Stimulated activated CD4-positive, alpha-beta T cell treated with anti-CD3 and anti-CD28 coated beads, Interleukin-1b, Interleukin-23, amount 100 ng/mL, for 24 hours (primary cell): ENCODE results near the gene CSDE1.

Source experiments
- DNase-seq, 4 experiments: peaks; one replicate each; pipeline ENCODE4 v3.0.0-alpha.2; 2020; ENCODE audit warnings: low read depth in 4 of 4, low spot score in 1 of 4

The CSDE1 gene

GRCh38 chr1:114703242-114703641, 54.5 kb downstream of the CSDE1 start:
- no peak for DNase-seq

DNA sequence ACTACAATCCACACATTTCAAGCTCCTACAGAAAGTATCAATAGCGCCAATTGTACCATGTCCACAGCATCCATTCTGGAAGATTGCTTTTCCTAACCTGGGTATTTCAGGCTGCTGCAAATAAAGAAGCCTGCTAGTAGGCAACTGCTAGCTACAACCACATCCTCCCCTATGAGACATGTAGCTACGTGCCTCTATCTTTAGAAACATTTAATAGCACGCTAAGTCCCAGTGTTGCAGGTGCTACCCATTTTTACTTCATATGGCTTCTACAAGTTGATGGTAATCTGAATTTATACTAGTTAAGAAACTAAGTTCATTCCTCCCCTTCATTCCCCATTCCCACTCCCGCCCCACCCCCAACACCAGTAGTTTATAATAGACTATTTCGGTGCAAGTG, 55.0 kb downstream of the CSDE1 start:
- DNase-seq = no peak

DNA sequence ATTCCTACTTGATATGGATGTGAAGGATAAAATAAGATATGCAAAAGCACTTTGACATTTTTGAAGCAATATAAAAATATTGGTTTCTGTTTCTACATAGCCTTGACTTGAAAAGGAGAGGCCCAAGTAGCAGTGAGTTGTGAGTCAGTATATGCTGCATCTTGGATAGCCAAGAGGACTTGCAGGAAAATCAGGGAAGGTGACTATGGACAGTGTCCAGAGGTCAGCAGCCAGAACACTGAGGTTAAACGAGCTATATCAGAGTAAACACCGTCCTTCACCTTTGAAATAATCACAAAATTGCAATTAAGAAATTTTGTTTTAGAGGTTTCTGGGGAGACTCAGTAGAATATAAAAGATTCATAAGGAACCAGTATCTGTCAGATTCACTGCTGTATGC, 55.9 kb downstream of the CSDE1 start:
- no peak for DNase-seq

DNA sequence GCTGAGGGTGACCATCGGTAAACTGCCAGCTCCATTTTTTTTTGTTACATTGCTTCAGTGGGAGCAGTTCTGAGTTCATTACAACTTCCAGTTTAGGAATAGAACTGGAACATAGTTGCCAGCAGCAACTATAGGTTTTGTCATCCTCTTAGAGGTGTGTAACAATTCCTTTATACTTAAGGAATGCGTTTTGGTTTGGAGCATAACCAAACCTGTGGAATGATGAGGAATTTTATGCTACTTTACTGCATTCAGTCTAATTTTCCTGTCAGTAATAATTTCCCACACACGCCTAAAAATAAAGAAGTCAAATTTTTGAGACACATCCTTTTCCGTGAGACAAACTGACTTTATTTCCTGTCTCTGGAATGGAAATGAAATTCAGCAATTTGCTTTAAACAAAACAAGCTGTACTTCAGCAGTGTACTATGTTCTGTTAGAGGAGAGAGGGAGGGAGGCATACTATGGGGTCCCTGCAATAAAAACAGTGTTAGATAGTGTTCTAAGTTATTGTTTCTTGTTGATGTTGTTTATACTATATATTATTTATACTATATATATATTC, 57.7 kb downstream of the CSDE1 start:
- DNase-seq = no peak

DNA sequence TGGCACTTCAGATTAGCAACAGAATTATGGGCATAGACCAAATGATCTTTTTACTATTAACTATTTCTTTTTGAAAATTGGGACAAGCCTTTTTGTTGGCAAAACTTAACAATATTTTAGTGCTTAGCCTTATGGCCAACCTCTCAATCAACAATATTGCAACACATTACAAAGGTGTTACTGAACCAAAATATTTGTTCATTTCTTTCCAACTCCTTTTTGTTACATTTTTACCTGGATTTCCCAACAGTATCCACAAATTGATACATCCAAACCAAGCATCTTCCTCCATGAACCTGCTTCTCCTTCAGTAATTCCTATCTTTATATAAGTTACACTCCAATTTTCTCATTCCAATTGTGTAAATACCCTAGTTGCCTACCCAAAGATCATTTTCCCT, 61.0 kb downstream of the CSDE1 start:
- no peak for DNase-seq

DNA sequence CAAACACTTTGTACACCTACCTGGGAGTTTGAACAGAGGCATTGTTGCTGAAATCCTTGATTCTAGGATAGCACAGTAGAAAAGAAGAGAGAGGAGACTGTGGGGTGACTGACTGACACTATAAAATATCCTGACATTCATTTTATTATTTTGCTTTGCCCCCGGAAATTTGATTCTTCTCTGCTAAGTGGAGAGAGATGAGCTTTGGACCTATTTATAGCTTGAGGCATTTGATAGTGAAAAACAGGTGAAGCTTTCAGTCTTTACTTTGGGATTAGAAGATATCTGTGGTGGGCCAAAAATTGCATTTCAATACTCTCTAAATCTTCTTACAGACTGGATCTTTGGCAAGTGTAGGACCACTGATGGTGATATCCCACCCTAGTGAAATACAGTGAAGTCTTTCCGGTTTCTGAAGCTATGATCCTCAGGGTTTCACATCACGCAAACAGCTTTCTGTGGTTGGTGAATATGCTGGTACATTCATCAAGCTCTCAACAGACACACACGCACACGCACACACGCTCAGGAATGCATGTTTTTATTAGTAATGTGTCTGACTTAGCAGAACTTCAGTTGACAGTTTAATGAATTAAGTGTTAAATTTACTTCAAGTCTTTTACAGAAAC, 62.2 kb downstream of the CSDE1 start, which contains the start of gene AMPD1:
Gene AMPD1 (minus strand): TSS at position 117 of the 629 bp plus-strand sequence. CDS start 75 bp downstream, at position 42.
- DNase-seq = no peak

GRCh38 chr1:114694540-114695310, 63.1 kb downstream of the CSDE1 start:
- no peak for DNase-seq

DNA sequence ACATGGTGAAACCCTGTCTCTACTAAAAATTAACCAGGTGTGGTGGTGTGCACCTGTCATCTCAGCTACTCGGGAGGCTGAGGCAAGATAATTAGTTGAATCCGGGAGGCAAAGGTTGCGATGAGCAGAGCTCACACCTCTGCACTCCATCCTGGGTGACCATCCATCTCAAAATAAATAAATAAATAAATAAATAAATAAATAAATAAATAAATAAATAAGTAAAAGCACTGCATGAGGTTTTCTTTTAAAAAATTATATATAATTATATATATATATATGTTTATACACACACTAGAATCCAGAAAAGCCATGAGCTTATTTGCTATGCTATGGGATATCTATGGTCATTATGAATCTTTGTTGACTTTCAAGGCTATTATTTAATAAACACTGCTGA, 64.8 kb downstream of the CSDE1 start:
- no peak for DNase-seq

DNA sequence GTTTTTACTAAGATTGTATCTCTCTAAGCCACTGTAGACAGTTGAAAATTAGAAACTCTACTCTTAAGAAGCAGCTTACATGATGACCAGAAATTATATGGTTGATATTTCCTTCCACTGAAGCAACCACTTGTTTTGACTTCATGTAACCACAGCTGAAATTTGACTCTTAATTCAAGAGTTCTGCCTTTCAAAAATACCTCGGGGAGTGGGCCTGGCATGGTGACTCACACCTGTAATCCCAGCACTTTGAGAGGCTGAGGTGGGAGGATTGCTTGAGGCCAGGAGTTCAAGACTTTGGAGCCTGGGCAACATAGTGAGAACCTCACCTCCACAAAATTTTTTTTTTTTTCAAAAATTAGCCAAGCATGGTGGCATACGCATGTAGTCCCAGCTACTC, 66.7 kb downstream of the CSDE1 start:
- no peak for DNase-seq

GRCh38 chr1:114690148-114690547, 67.6 kb downstream of the CSDE1 start:
- DNase-seq = no peak

- DNase-seq = no peak
These were observed 69.3 kb downstream of the CSDE1 start for GRCh38 chr1:114688526-114688925.

- DNase-seq = no peak
These were observed 71.9 kb downstream of the CSDE1 start for GRCh38 chr1:114685851-114686250.

DNA sequence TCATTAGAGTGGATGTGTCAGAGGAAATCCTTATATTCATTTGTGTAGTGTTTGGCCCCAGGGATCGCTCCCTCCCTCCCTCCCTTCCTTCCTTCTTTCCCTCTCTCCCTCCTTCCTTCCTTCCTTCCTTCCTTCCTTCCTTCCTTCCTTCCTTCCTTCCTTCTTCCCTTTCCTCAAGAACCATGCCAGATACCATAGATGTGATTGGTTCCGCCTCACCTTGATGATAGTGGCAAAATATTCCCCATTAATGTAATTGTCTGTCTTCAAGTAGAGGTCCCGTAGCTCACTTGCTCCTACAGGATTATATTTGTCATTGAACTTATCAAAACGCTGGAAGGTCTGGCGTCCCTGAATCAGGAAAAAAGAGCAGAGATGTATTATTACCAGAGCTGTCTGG, 80.1 kb downstream of the CSDE1 start:
- DNase-seq = no peak

DNA sequence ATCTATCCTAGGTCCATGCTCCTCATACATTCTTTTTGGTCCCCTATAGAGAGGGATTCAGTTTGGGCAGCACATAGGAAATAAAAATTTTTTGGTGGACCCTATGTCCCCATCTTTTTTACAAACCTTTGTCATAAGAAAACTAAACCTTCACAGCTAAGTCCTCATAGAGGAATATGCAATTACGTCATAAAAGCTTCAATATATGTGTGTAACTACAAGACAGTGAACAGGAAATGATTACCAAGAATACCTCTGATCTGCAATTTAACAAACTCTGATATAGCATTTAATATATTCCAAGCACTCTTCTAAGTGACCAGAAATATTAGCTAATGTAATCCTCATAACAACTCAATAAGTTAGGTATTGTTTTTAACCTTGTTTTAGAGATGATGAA, 81.7 kb downstream of the CSDE1 start:
- DNase-seq = no peak

- no peak for DNase-seq
These were observed 85.9 kb downstream of the CSDE1 start for GRCh38 chr1:114671939-114672275.

DNA sequence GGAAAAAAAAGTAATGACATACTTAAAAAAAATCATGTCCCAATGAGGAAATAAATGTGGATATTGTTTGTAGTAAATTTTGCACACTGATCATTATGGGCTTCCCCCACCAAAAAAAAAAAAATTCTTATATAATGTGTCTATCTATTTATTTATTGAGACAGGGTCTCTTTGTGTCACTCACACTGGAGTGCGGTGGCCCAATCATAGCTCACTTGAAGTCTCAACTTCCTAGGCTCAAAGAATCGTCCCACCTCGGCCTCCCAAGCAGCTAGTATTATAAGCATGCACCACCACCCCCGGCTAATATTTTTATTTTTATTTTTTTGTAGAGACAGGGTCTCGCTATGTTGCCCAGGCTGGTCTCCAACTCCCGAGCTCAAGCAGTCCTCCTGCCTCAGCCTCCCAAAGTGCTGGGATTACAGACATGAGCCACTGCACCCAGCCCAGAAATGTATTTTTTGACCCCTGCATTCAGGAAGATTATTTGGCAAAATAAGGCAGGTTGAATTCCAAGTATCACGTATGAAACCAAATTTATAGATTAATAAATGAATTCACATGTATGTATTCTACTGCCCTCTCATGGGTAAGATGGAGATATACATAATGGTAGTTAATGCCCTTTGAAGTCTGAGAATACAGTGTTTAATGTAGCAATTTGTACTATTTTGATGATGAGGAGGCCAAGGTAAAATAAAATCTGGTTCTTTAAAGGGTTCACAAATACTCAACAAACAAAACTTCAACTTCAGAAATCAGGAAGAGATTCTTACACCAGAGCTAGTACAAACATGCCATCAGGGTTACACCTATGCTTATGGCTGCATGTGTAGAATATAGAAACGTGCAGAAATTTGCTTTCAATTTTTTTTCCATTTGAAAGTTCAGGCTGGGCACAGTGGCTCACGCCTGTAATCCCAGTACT, 86.5 kb downstream of the CSDE1 start:
- DNase-seq = no peak

GRCh38 chr1:114670083-114671010, 87.4 kb downstream of the CSDE1 start:
- DNase-seq = peak; percentile 68 to 88 (median 76)

DNA sequence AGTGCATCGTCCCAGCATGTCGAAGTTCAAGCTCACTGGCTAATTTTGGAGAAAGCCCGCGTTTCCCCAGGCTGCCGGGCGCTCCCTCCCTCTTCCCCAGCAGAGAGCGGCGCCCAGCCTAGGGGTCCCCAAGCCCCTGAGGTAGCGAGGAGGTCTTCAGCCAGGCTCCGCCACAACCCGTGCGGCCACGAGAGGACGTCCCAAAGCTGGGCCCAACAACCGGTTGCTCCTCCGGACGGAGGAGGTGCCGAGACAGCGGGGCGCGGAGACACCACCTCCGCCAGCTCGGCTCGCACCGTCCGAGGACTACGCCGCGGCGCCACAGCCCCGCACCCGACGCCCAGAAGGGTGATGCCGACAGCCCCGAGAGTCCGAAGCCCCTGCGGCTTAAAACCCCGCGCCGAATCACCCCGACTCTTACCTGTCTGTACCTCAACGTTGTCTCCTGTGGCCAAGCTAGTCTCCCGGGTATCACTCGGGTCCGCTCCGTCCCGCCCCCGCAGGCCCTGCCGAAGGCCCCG, 88.2 kb downstream of the CSDE1 start, which contains the start of gene DENND2C:
Gene DENND2C (minus strand): TSS at position 488 of the 521 bp plus-strand sequence. CDS start 44,065 bp downstream, outside the sequence.
- DNase-seq = no peak

GRCh38 chr1:114668784-114669561, 88.8 kb downstream of the CSDE1 start:
- no peak for DNase-seq
